HEK293 (cell line): ENCODE results near the gene TSNAX.

Source experiments
- EGR2 ChIP-seq: fragments of 450-650 bp; formaldehyde crosslinking; IDR thresholded peaks from 2 replicates; pipeline ENCODE4 v1.5.1; 2016; ENCODE audit warnings: low read depth, missing biosample characterization, missing genetic modification characterization
- GFI1B ChIP-seq: fragments of 450-650 bp; formaldehyde crosslinking; IDR thresholded peaks from 2 replicates; pipeline ENCODE4 v1.5.1; 2016; ENCODE audit warnings: missing biosample characterization, missing genetic modification characterization
- HOXC10 ChIP-seq: sonication (generic); formaldehyde crosslinking; IDR thresholded peaks from 2 replicates; pipeline ENCODE4 v1.8.1; 2023; ENCODE audit warnings: mild to moderate bottlenecking, missing genetic modification reagents
- ZBTB17 ChIP-seq: fragments of 450-650 bp; formaldehyde crosslinking; IDR thresholded peaks from 2 replicates; pipeline ENCODE4 v1.5.1; 2016; ENCODE audit warnings: missing biosample characterization, missing genetic modification characterization
- ZFP3 ChIP-seq: fragments of 450-650 bp; formaldehyde crosslinking; IDR thresholded peaks from 2 replicates; pipeline ENCODE4 v1.5.1; 2016; ENCODE audit warnings: low read depth, missing biosample characterization, missing genetic modification characterization
- ZNF112 ChIP-seq: fragments of 450-650 bp; formaldehyde crosslinking; IDR thresholded peaks from 2 replicates; pipeline ENCODE4 v1.5.0; 2017; ENCODE audit warnings: missing biosample characterization, missing genetic modification characterization
- ZNF248 ChIP-seq: fragments of 450-650 bp; formaldehyde crosslinking; IDR thresholded peaks from 2 replicates; pipeline ENCODE4 v1.5.1; 2017; ENCODE audit warnings: missing biosample characterization, missing genetic modification characterization
- ZNF335 ChIP-seq: fragments of 450-650 bp; formaldehyde crosslinking; conservative IDR thresholded peaks from 2 replicates; pipeline ENCODE4 v1.5.1; 2016; ENCODE audit warnings: missing biosample characterization, missing genetic modification characterization
- ZNF341 ChIP-seq: fragments of 450-650 bp; formaldehyde crosslinking; IDR thresholded peaks from 2 replicates; pipeline ENCODE4; 2016; ENCODE audit warnings: low read depth, missing biosample characterization, missing genetic modification characterization
- ZNF416 ChIP-seq: fragments of 450-650 bp; formaldehyde crosslinking; IDR thresholded peaks from 2 replicates; pipeline ENCODE4 v1.5.1; 2016; ENCODE audit warnings: missing biosample characterization, missing genetic modification characterization
- ZNF549 ChIP-seq: fragments of 450-650 bp; IDR thresholded peaks from 2 replicates; pipeline ENCODE4 v1.5.1; 2018; ENCODE audit warnings: missing biosample characterization, missing genetic modification characterization, mild to moderate bottlenecking, inconsistent platforms, moderate library complexity
- ZNF560 ChIP-seq: fragments of 450-650 bp; formaldehyde crosslinking; IDR thresholded peaks from 2 replicates; pipeline ENCODE4 v1.5.1; 2017; ENCODE audit warnings: missing biosample characterization, missing genetic modification characterization, borderline replicate concordance
- ZNF623 ChIP-seq: fragments of 450-650 bp; formaldehyde crosslinking; IDR thresholded peaks from 2 replicates; pipeline ENCODE4 v1.5.1; 2016; ENCODE audit warnings: missing biosample characterization, missing genetic modification characterization
- ZNF660 ChIP-seq: fragments of 450-650 bp; IDR thresholded peaks from 2 replicates; pipeline ENCODE4 v1.5.1; 2018; ENCODE audit warnings: missing biosample characterization, mild to moderate bottlenecking, missing genetic modification characterization
- ZNF747 ChIP-seq: fragments of 450-650 bp; formaldehyde crosslinking; IDR thresholded peaks from 2 replicates; pipeline ENCODE4 v1.5.1; 2016; ENCODE audit warnings: missing biosample characterization, missing genetic modification characterization
- ZNF837 ChIP-seq: fragments of 450-650 bp; formaldehyde crosslinking; IDR thresholded peaks from 2 replicates; pipeline ENCODE4 v1.5.1; 2016; ENCODE audit warnings: missing biosample characterization, missing genetic modification characterization
- TF ChIP-seq, protein P1 (sequence below): fragments of 450-650 bp; formaldehyde crosslinking; IDR thresholded peaks from 2 replicates; pipeline ENCODE4 v1.5.1; 2016; ENCODE audit warnings: missing biosample characterization, missing genetic modification characterization
- TF ChIP-seq, protein P2 (sequence below): fragments of 450-650 bp; formaldehyde crosslinking; IDR thresholded peaks from 2 replicates; pipeline ENCODE4 v1.5.1; 2016; ENCODE audit warnings: missing biosample characterization, missing genetic modification characterization
- TF ChIP-seq, protein P3 (sequence below): fragments of 450-650 bp; formaldehyde crosslinking; IDR thresholded peaks from 2 replicates; pipeline ENCODE4 v1.5.1; 2016; ENCODE audit warnings: missing biosample characterization, missing genetic modification characterization
- TF ChIP-seq, protein P4 (sequence below): fragments of 450-650 bp; formaldehyde crosslinking; IDR thresholded peaks from 2 replicates; pipeline ENCODE4 v1.5.1; 2016; ENCODE audit warnings: missing biosample characterization, missing genetic modification characterization
- TF ChIP-seq, protein P5 (sequence below): fragments of 450-650 bp; formaldehyde crosslinking; IDR thresholded peaks from 2 replicates; pipeline ENCODE4 v1.5.1; 2016; ENCODE audit warnings: missing biosample characterization, missing genetic modification characterization
- TF ChIP-seq, protein P6 (sequence below): fragments of 450-650 bp; formaldehyde crosslinking; IDR thresholded peaks from 2 replicates; pipeline ENCODE4 v1.5.1; 2016; ENCODE audit warnings: missing biosample characterization, missing genetic modification characterization
- TF ChIP-seq, protein P7 (sequence below): fragments of 450-650 bp; formaldehyde crosslinking; IDR thresholded peaks from 2 replicates; pipeline ENCODE4 v1.5.1; 2017; ENCODE audit warnings: missing biosample characterization, missing genetic modification characterization
- TF ChIP-seq, protein P8 (sequence below): fragments of 450-650 bp; formaldehyde crosslinking; IDR thresholded peaks from 2 replicates; pipeline ENCODE4 v1.5.1; 2016; ENCODE audit warnings: missing biosample characterization, missing genetic modification characterization

The TSNAX gene

DNA sequence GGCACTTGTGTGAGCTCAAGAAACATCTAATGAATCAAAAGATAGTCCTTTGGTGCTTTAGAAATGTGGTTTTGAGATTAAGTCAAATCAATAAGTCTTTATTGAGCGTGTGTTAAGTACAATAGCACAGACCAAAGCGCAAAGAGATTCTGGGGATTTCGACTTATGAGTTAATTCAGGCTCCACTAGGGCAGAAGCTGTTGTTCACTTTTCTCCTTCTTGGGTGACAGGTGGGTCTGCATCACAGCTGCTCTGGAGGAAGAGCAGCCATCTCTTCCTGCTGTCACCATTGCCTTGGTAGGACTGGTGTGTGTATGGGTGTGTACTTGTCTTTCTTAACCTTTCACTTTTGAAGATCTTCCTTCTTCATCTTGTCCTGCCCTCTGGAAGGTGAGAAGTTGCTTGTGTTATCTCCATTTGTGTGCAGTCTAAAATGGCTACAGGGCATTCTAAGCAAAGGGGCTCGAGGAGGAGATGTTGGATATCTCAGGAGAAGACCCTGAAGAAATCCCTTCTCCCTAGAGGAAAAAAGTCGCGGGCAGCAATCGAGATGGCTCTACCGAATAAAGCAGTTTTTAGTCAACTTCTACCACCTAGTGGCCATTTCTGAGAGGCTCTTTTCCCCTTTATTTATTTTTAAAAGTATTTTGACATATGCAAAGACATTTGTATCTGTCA is 75.3 kb downstream of the TSNAX start (continued):
- TF ChIP-seq HOXC10 (CRISPR knock-in tag) (no peak), ZBTB17 (tag by site-specific recombination) (peak; percentile 85), ZNF248 (tag by site-specific recombination) (no peak), ZNF335 (tag by site-specific recombination) (peak; percentile 72), EGR2 (tag by site-specific recombination) (no peak), ZNF549 (tag by site-specific recombination) (no peak), ZNF416 (tag by site-specific recombination) (no peak), ZNF747 (tag by site-specific recombination) (no peak), ZNF560 (tag by site-specific recombination) (no peak), ZNF341 (tag by site-specific recombination) (peak; percentile 23; the same call in 1 of the 2 replicates), ZFP3 (tag by site-specific recombination) (no peak), ZNF112 (tag by site-specific recombination) (no peak), GFI1B (tag by site-specific recombination) (no peak), ZNF660 (tag by site-specific recombination) (peak; percentile 95), ZNF623 (no peak), ZNF837 (tag by site-specific recombination) (no peak)
- TF ChIP-seq, protein P1, sequence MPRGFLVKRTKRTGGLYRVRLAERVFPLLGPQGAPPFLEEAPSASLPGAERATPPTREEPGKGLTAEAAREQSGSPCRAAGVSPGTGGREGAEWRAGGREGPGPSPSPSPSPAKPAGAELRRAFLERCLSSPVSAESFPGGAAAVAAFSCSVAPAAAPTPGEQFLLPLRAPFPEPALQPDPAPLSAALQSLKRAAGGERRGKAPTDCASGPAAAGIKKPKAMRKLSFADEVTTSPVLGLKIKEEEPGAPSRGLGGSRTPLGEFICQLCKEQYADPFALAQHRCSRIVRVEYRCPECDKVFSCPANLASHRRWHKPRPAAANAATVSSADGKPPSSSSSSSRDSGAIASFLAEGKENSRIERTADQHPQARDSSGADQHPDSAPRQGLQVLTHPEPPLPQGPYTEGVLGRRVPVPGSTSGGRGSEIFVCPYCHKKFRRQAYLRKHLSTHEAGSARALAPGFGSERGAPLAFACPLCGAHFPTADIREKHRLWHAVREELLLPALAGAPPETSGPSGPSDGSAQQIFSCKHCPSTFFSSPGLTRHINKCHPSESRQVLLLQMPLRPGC: no peak
- TF ChIP-seq, protein P2, sequence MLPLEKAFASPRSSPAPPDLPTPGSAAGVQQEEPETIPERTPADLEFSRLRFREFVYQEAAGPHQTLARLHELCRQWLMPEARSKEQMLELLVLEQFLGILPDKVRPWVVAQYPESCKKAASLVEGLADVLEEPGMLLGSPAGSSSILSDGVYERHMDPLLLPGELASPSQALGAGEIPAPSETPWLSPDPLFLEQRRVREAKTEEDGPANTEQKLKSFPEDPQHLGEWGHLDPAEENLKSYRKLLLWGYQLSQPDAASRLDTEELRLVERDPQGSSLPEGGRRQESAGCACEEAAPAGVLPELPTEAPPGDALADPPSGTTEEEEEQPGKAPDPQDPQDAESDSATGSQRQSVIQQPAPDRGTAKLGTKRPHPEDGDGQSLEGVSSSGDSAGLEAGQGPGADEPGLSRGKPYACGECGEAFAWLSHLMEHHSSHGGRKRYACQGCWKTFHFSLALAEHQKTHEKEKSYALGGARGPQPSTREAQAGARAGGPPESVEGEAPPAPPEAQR (tag by site-specific recombination): no peak
- TF ChIP-seq, protein P3, sequence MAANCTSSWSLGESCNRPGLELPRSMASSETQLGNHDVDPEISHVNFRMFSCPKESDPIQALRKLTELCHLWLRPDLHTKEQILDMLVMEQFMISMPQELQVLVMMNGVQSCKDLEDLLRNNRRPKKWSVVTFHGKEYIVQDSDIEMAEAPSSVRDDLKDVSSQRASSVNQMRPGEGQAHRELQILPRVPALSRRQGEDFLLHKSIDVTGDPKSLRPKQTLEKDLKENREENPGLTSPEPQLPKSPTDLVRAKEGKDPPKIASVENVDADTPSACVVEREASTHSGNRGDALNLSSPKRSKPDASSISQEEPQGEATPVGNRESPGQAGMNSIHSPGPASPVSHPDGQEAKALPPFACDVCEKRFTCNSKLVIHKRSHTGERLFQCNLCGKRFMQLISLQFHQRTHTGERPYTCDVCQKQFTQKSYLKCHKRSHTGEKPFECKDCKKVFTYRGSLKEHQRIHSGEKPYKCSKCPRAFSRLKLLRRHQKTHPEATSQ: no peak
- TF ChIP-seq, protein P4, sequence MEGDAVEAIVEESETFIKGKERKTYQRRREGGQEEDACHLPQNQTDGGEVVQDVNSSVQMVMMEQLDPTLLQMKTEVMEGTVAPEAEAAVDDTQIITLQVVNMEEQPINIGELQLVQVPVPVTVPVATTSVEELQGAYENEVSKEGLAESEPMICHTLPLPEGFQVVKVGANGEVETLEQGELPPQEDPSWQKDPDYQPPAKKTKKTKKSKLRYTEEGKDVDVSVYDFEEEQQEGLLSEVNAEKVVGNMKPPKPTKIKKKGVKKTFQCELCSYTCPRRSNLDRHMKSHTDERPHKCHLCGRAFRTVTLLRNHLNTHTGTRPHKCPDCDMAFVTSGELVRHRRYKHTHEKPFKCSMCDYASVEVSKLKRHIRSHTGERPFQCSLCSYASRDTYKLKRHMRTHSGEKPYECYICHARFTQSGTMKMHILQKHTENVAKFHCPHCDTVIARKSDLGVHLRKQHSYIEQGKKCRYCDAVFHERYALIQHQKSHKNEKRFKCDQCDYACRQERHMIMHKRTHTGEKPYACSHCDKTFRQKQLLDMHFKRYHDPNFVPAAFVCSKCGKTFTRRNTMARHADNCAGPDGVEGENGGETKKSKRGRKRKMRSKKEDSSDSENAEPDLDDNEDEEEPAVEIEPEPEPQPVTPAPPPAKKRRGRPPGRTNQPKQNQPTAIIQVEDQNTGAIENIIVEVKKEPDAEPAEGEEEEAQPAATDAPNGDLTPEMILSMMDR (tag by site-specific recombination): peak; percentile 54
- TF ChIP-seq, protein P5, sequence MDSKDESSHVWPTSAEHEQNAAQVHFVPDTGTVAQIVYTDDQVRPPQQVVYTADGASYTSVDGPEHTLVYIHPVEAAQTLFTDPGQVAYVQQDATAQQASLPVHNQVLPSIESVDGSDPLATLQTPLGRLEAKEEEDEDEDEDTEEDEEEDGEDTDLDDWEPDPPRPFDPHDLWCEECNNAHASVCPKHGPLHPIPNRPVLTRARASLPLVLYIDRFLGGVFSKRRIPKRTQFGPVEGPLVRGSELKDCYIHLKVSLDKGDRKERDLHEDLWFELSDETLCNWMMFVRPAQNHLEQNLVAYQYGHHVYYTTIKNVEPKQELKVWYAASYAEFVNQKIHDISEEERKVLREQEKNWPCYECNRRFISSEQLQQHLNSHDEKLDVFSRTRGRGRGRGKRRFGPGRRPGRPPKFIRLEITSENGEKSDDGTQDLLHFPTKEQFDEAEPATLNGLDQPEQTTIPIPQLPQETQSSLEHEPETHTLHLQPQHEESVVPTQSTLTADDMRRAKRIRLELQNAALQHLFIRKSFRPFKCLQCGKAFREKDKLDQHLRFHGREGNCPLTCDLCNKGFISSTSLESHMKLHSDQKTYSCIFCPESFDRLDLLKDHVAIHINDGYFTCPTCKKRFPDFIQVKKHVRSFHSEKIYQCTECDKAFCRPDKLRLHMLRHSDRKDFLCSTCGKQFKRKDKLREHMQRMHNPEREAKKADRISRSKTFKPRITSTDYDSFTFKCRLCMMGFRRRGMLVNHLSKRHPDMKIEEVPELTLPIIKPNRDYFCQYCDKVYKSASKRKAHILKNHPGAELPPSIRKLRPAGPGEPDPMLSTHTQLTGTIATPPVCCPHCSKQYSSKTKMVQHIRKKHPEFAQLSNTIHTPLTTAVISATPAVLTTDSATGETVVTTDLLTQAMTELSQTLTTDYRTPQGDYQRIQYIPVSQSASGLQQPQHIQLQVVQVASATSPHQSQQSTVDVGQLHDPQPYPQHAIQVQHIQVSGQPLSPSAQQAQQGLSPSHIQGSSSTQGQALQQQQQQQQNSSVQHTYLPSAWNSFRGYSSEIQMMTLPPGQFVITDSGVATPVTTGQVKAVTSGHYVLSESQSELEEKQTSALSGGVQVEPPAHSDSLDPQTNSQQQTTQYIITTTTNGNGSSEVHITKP: peak; percentile 75
- TF ChIP-seq, protein P6, sequence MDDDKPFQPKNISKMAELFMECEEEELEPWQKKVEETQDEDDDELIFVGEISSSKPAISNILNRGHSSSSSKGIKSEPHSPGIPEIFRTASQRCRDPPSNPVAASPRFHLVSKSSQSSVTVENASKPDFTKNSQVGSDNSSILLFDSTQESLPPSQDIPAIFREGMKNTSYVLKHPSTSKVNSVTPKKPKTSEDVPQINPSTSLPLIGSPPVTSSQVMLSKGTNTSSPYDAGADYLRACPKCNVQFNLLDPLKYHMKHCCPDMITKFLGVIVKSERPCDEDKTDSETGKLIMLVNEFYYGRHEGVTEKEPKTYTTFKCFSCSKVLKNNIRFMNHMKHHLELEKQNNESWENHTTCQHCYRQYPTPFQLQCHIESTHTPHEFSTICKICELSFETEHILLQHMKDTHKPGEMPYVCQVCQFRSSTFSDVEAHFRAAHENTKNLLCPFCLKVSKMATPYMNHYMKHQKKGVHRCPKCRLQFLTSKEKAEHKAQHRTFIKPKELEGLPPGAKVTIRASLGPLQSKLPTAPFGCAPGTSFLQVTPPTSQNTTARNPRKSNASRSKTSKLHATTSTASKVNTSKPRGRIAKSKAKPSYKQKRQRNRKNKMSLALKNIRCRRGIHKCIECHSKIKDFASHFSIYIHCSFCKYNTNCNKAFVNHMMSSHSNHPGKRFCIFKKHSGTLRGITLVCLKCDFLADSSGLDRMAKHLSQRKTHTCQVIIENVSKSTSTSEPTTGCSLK: no peak
- TF ChIP-seq, protein P7, sequence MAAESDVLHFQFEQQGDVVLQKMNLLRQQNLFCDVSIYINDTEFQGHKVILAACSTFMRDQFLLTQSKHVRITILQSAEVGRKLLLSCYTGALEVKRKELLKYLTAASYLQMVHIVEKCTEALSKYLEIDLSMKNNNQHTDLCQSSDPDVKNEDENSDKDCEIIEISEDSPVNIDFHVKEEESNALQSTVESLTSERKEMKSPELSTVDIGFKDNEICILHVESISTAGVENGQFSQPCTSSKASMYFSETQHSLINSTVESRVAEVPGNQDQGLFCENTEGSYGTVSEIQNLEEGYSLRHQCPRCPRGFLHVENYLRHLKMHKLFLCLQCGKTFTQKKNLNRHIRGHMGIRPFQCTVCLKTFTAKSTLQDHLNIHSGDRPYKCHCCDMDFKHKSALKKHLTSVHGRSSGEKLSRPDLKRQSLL: 0 out of 2 replicates have a peak, but pooled peaks have one; percentile 3
- TF ChIP-seq, protein P8, sequence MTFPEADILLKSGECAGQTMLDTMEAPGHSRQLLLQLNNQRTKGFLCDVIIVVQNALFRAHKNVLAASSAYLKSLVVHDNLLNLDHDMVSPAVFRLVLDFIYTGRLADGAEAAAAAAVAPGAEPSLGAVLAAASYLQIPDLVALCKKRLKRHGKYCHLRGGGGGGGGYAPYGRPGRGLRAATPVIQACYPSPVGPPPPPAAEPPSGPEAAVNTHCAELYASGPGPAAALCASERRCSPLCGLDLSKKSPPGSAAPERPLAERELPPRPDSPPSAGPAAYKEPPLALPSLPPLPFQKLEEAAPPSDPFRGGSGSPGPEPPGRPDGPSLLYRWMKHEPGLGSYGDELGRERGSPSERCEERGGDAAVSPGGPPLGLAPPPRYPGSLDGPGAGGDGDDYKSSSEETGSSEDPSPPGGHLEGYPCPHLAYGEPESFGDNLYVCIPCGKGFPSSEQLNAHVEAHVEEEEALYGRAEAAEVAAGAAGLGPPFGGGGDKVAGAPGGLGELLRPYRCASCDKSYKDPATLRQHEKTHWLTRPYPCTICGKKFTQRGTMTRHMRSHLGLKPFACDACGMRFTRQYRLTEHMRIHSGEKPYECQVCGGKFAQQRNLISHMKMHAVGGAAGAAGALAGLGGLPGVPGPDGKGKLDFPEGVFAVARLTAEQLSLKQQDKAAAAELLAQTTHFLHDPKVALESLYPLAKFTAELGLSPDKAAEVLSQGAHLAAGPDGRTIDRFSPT: no peak
